Measurements from ENCODE around the gene HMGB2. TPM values are rescaled to one million over a fixed set of nuclear protein-coding genes. Genes with fewer than 3 reads are reported as not detected.

HMGB2 gene
- total RNA-seq, 1 experiment from 2014 or later: 111 TPM

DNA sequence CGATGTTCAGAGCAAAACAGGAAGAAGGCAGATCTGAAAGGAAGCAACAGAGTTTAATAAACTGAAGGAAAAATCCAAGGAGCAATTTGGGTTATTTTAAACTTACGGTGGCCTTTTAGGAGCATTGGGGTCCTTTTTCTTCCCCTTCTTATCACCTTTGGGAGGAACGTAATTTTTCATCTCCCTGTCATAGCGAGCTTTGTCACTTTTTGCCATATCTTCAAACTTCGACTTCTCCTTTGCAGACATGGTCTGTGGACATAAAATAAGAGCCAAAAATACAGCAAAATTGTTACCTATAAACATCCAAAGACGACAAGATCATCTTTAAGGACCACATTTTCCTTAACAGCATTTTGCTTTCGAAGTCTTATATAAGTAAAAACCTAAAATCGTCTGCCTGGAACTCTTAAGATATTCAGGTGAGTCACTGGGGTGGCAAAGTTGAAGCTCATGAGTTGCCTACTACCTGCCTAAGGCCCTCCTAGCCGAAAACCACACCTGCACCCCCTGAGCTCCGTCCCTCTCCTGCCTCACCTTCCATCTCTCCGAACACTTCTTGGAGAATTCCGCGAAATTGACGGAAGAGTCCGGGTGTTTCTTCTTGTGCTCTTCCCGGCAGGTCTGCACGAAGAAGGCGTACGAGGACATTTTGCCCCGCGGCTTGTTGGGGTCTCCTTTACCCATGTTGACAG, 1.0 kb downstream of the HMGB2 start:
- H3K27me3 ChIP-seq (ENCODE audit: low read length): no peaks in the 10 kb centered on the region
- no peaks in the 10 kb centered on the region for H3F3A ChIP-seq (ENCODE audit: low read length, unreplicated experiment)
- intact Hi-C loops (cut with micrococcal nuclease): no loop called here
- no TSS peak for BruUV-seq (replicated peaks)
- H3K4me1 ChIP-seq (ENCODE audit: insufficient read depth, low read length): peaks cover 27% of the 10 kb centered on the region
- H3K4me3 ChIP-seq (ENCODE audit: low read length): peak overlapping the region; percentile 91
- DNase-seq (peak; percentile 30), ATAC-seq (no peak)
- no peak overlapping the region for H2AFZ ChIP-seq (ENCODE audit: low read length)
- ChIA-PET POLR2A (ENCODE audit: unreplicated experiment) (interaction anchor here (0.7 kb wide), 1 partner anchor 37 kb away, joined by 4 read pairs; no protein-coding TSS in a partner anchor), CTCF (interaction anchor here (1.3 kb wide), 1 partner anchor 28 kb away, joined by 3 read pairs; no protein-coding TSS in a partner anchor)
- peak overlapping the region; percentile 95 for H3K4me2 ChIP-seq (ENCODE audit: low read length)
- no peaks in the 10 kb centered on the region for H3K9me2 ChIP-seq (replicated peaks; ENCODE audit: low read length)
- TF ChIP-seq, protein P1, sequence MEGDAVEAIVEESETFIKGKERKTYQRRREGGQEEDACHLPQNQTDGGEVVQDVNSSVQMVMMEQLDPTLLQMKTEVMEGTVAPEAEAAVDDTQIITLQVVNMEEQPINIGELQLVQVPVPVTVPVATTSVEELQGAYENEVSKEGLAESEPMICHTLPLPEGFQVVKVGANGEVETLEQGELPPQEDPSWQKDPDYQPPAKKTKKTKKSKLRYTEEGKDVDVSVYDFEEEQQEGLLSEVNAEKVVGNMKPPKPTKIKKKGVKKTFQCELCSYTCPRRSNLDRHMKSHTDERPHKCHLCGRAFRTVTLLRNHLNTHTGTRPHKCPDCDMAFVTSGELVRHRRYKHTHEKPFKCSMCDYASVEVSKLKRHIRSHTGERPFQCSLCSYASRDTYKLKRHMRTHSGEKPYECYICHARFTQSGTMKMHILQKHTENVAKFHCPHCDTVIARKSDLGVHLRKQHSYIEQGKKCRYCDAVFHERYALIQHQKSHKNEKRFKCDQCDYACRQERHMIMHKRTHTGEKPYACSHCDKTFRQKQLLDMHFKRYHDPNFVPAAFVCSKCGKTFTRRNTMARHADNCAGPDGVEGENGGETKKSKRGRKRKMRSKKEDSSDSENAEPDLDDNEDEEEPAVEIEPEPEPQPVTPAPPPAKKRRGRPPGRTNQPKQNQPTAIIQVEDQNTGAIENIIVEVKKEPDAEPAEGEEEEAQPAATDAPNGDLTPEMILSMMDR (conservative IDR thresholded peaks at IDR 0.05; ENCODE audit: low read depth, low read length): no peak
- TF ChIP-seq EZH2phosphoT487 (IDR thresholded peaks at IDR 0.05; ENCODE audit: borderline replicate concordance, low read length): no peak
- TF ChIP-seq EZH2 (IDR thresholded peaks at IDR 0.05; ENCODE audit: low read length, unreplicated experiment): no peak
- H3K79me2 ChIP-seq (ENCODE audit: low read length): peaks cover 50% of the 10 kb centered on the region
- peak overlapping the region; percentile 100 for H3K9ac ChIP-seq (ENCODE audit: low read length)
- H3K27ac ChIP-seq (ENCODE audit: low read length): peak overlapping the region; percentile 85; the same call in 1 of the 2 replicates
- no peaks in the 10 kb centered on the region for H3K9me3 ChIP-seq (ENCODE audit: low read length)
- peaks cover 29% of the 10 kb centered on the region for H3K36me3 ChIP-seq (ENCODE audit: low read depth, low read length)
- H4K20me1 ChIP-seq (ENCODE audit: low read length): peaks cover 18% of the 10 kb centered on the region

DNA sequence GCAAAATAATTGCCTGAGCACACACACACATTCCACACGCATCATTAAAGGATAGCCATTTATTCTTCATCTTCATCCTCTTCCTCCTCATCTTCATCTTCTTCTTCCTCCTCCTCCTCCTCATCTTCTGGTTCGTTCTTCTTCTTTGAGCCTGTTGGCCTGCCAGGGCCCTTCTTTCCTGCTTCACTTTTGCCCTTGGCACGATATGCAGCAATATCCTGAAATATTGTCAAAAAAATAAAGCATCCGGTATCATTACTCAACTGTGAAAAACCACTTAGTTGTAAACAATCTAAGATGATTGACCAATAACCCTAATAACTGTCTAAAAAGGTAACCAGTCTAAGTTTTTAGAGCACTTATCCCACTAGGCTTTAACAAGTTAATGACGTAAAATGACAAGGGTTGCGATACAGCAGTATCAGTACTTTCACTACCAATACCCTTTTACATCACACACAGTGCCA, 2.1 kb downstream of the HMGB2 start:
- no peak for ATAC-seq
- Histone ChIP-seq H3F3A (ENCODE audit: low read length, unreplicated experiment) (no peaks in the 10 kb centered on the region), H3K79me2 (ENCODE audit: low read length) (peaks cover 50% of the 10 kb centered on the region), H3K4me1 (ENCODE audit: insufficient read depth, low read length) (peaks cover 22% of the 10 kb centered on the region), H3K27me3 (ENCODE audit: low read length) (no peaks in the 10 kb centered on the region), H3K4me3 (ENCODE audit: low read length) (peak overlapping the region; percentile 91), H3K36me3 (ENCODE audit: low read depth, low read length) (peaks cover 29% of the 10 kb centered on the region), H4K20me1 (ENCODE audit: low read length) (peaks cover 18% of the 10 kb centered on the region), H2AFZ (ENCODE audit: low read length) (no peak overlapping the region), H3K9ac (ENCODE audit: low read length) (peak overlapping the region; percentile 100; the same call in 1 of the 2 replicates), H3K4me2 (ENCODE audit: low read length) (peak overlapping the region; percentile 95), H3K9me2 (replicated peaks; ENCODE audit: low read length) (no peaks in the 10 kb centered on the region), H3K27ac (ENCODE audit: low read length) (no peak overlapping the region), H3K9me3 (ENCODE audit: low read length) (no peaks in the 10 kb centered on the region)
- BruUV-seq (replicated peaks): no TSS peak
- ChIA-PET CTCF (no interaction called here), POLR2A (ENCODE audit: unreplicated experiment) (no interaction called here)
- DNase-seq: no peak
- intact Hi-C loops (cut with micrococcal nuclease): no loop called here
- TF ChIP-seq, protein P1 (conservative IDR thresholded peaks at IDR 0.05; ENCODE audit: low read depth, low read length): no peak
- TF ChIP-seq EZH2 (IDR thresholded peaks at IDR 0.05; ENCODE audit: low read length, unreplicated experiment): no peak
- no peak for TF ChIP-seq EZH2phosphoT487 (IDR thresholded peaks at IDR 0.05; ENCODE audit: borderline replicate concordance, low read length)

DNA sequence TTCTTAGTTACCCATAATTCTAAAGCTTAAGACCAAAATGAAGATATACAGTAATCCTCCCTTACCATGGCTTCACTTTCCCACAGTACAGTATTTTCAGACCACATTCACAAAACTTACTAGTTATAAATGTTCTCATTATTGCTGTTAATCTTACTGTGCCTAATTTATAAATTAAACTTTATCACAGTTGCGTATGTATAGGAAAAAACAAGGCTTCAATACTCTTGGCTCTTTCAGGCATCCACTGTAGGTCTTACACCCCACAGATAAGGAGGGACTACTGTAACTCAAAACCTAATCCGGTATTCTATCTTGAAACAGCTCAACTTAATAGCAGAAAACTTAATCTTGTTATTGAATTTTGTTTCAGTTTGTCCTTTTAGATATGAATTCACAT, 3.6 kb downstream of the HMGB2 start:
- Histone ChIP-seq H3K36me3 (ENCODE audit: low read depth, low read length) (peaks cover 29% of the 10 kb centered on the region), H3K9me3 (ENCODE audit: low read length) (no peaks in the 10 kb centered on the region), H3K9me2 (replicated peaks; ENCODE audit: low read length) (no peaks in the 10 kb centered on the region), H3F3A (ENCODE audit: low read length, unreplicated experiment) (no peaks in the 10 kb centered on the region), H2AFZ (ENCODE audit: low read length) (no peak overlapping the region), H3K27me3 (ENCODE audit: low read length) (no peaks in the 10 kb centered on the region), H3K4me1 (ENCODE audit: insufficient read depth, low read length) (peaks cover 8% of the 10 kb centered on the region), H3K27ac (ENCODE audit: low read length) (no peak overlapping the region), H3K4me2 (ENCODE audit: low read length) (no peak overlapping the region), H3K9ac (ENCODE audit: low read length) (no peak overlapping the region), H3K79me2 (ENCODE audit: low read length) (peaks cover 38% of the 10 kb centered on the region), H3K4me3 (ENCODE audit: low read length) (no peak overlapping the region), H4K20me1 (ENCODE audit: low read length) (peaks cover 18% of the 10 kb centered on the region)
- ATAC-seq (no peak), DNase-seq (no peak)
- no TSS peak for BruUV-seq (replicated peaks)
- ChIA-PET CTCF (no interaction called here), POLR2A (ENCODE audit: unreplicated experiment) (no interaction called here)
- TF ChIP-seq EZH2 (IDR thresholded peaks at IDR 0.05; ENCODE audit: low read length, unreplicated experiment): no peak
- no peak for TF ChIP-seq EZH2phosphoT487 (IDR thresholded peaks at IDR 0.05; ENCODE audit: borderline replicate concordance, low read length)
- TF ChIP-seq, protein P1 (conservative IDR thresholded peaks at IDR 0.05; ENCODE audit: low read depth, low read length): no peak
- intact Hi-C loops (cut with micrococcal nuclease): no loop called here

All from PC-3 (cell line).